ENCODE results near the gene CWC25. TPM values are rescaled to one million over a fixed set of nuclear protein-coding genes. Genes with fewer than 3 reads are reported as not detected.
A peak's percentile ranks its signal among the peaks of the same experiment; 100 is the strongest.

Gene CWC25
- total and polyA plus RNA-seq, 2 of the 13 experiments (the other 11 are each of a cell fraction or from before 2014, with no cell fraction given), result 15.6 to 22.7 TPM

- TF ChIP-seq DMTF1 (CRISPR knock-in tag; IDR thresholded peaks at IDR 0.05), result no peak
- no peak for TF ChIP-seq ZNF709 (CRISPR knock-in tag; IDR thresholded peaks at IDR 0.05)
- TF ChIP-seq DRAP1 (CRISPR knock-in tag; IDR thresholded peaks at IDR 0.05), result no peak
- TF ChIP-seq, protein P1, sequence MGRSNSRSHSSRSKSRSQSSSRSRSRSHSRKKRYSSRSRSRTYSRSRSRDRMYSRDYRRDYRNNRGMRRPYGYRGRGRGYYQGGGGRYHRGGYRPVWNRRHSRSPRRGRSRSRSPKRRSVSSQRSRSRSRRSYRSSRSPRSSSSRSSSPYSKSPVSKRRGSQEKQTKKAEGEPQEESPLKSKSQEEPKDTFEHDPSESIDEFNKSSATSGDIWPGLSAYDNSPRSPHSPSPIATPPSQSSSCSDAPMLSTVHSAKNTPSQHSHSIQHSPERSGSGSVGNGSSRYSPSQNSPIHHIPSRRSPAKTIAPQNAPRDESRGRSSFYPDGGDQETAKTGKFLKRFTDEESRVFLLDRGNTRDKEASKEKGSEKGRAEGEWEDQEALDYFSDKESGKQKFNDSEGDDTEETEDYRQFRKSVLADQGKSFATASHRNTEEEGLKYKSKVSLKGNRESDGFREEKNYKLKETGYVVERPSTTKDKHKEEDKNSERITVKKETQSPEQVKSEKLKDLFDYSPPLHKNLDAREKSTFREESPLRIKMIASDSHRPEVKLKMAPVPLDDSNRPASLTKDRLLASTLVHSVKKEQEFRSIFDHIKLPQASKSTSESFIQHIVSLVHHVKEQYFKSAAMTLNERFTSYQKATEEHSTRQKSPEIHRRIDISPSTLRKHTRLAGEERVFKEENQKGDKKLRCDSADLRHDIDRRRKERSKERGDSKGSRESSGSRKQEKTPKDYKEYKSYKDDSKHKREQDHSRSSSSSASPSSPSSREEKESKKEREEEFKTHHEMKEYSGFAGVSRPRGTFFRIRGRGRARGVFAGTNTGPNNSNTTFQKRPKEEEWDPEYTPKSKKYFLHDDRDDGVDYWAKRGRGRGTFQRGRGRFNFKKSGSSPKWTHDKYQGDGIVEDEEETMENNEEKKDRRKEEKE (IDR thresholded peaks at IDR 0.05), result no peak
- TF ChIP-seq ZNF577 (CRISPR knock-in tag; IDR thresholded peaks at IDR 0.05; ENCODE audit: borderline replicate concordance, low read depth), result no peak
- TF ChIP-seq, protein P2, sequence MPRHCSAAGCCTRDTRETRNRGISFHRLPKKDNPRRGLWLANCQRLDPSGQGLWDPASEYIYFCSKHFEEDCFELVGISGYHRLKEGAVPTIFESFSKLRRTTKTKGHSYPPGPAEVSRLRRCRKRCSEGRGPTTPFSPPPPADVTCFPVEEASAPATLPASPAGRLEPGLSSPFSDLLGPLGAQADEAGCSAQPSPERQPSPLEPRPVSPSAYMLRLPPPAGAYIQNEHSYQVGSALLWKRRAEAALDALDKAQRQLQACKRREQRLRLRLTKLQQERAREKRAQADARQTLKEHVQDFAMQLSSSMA (CRISPR knock-in tag; IDR thresholded peaks at IDR 0.05), result no peak
- TF ChIP-seq ZNF10 (CRISPR knock-in tag; IDR thresholded peaks at IDR 0.05; ENCODE audit: borderline replicate concordance, low read depth), result no peak
- TF ChIP-seq ZNF430 (CRISPR knock-in tag; IDR thresholded peaks at IDR 0.05), result no peak
- TF ChIP-seq RFX3 (CRISPR knock-in tag; IDR thresholded peaks at IDR 0.05), result no peak
- TF ChIP-seq ASH2L (IDR thresholded peaks at IDR 0.05; ENCODE audit: insufficient read length, low read depth, low read length), result peak; percentile 48
- no peak for TF ChIP-seq ZNF660 (CRISPR knock-in tag; IDR thresholded peaks at IDR 0.05; ENCODE audit: borderline replicate concordance, low read depth)
- TF ChIP-seq ZFP37 (CRISPR knock-in tag; IDR thresholded peaks at IDR 0.05; ENCODE audit: borderline replicate concordance), result no peak; the same call in 1 of the 2 replicates
- 0 out of 2 replicates have a peak, but pooled peaks have one; percentile 59 for TF ChIP-seq RFXAP (CRISPR knock-in tag; IDR thresholded peaks at IDR 0.05; ENCODE audit: borderline replicate concordance)
- peak; percentile 84; the same call in 1 of the 2 replicates for TF ChIP-seq SP140L (CRISPR knock-in tag; IDR thresholded peaks at IDR 0.05; ENCODE audit: borderline replicate concordance)
- peak; percentile 44; the same call in 1 of the 2 replicates for TF ChIP-seq ZNF629 (CRISPR knock-in tag; conservative IDR thresholded peaks at IDR 0.05)
- TF ChIP-seq SMARCC2 (IDR thresholded peaks at IDR 0.05), result no peak
- TF ChIP-seq MTA3 (CRISPR knock-in tag; IDR thresholded peaks at IDR 0.05), result no peak
- TF ChIP-seq HNRNPUL1 (IDR thresholded peaks at IDR 0.05; ENCODE audit: low read depth, low read length), result no peak
- no peak for TF ChIP-seq ZSCAN5A (CRISPR knock-in tag; IDR thresholded peaks at IDR 0.05; ENCODE audit: borderline replicate concordance)
- no peak; the same call in 1 of the 2 replicates for TF ChIP-seq CCDC6 (CRISPR knock-in tag; IDR thresholded peaks at IDR 0.05)
- TF ChIP-seq RAD51 (IDR thresholded peaks at IDR 0.05; ENCODE audit: borderline replicate concordance), result no peak
Measured at GRCh38 chr17:38867179-38867967, 42.3 kb upstream of the CWC25 start (continued).

All from HepG2 (cell line).